ENCODE data around the gene ZNF669.

DNA sequence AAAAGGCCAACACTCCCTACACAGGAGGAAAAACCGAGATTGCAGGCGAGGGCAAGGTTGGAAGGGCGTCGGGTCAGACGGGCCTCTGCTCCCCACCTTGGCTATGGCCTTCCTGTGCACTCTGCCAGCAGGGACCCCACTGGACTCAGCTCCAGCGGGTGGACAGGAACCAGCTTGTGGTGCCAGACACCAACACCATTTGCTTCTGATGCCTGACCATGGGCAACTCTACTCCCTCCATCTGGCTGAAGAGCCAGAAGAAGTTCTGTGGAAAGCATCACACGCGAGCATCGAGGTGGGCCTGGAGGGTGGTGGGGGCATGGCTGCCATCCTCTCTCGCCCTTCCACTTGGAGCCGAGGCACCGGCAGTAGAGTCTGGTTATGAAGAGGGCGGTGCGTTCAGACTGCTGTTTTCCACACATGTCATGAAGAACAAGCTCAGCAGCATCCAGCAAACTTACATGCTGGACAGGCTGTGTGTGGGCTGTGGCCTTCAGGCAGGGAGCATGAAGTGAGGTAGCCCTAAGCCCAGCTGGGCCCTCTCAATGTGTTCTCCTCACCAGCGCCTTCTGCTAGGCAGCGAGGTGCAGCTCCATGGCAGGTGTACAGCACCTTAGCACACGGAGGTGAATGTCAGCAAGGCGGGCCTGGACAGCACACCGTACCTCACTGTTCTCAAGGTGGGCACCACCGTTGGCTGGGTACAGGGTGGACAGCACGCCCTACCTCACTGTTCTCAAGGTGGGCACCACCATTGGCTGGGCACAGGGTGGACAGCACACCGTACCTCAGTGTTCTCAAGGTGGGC lies 15.6 kb upstream of the ZNF669 start:
- TF ChIP-seq, protein P1, sequence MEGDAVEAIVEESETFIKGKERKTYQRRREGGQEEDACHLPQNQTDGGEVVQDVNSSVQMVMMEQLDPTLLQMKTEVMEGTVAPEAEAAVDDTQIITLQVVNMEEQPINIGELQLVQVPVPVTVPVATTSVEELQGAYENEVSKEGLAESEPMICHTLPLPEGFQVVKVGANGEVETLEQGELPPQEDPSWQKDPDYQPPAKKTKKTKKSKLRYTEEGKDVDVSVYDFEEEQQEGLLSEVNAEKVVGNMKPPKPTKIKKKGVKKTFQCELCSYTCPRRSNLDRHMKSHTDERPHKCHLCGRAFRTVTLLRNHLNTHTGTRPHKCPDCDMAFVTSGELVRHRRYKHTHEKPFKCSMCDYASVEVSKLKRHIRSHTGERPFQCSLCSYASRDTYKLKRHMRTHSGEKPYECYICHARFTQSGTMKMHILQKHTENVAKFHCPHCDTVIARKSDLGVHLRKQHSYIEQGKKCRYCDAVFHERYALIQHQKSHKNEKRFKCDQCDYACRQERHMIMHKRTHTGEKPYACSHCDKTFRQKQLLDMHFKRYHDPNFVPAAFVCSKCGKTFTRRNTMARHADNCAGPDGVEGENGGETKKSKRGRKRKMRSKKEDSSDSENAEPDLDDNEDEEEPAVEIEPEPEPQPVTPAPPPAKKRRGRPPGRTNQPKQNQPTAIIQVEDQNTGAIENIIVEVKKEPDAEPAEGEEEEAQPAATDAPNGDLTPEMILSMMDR (IDR thresholded peaks at IDR 0.05), result no peak
- TF ChIP-seq EP300 (IDR thresholded peaks at IDR 0.05) (no peak), POLR2AphosphoS5 (IDR thresholded peaks at IDR 0.05) (no peak), POLR2A (IDR thresholded peaks at IDR 0.05) (no peak)
